ENCODE results near the gene CCL18. TPM values are rescaled to one million over a fixed set of nuclear protein-coding genes. Genes with fewer than 3 reads are reported as not detected.

Gene CCL18
- total RNA-seq, 1 experiment from 2014 or later, result not detected

- H4K5ac ChIP-seq (ENCODE audit: insufficient read length, low read depth, low read length), result no peak overlapping the region
- H3K27ac Mint-ChIP-seq, result no peak overlapping the region
- no peak overlapping the region for H3K4ac ChIP-seq (ENCODE audit: low read depth, low read length)
- H3K27me3 ChIP-seq (ENCODE audit: insufficient read depth, low read length), result no peaks in the 10 kb centered on the region
- H2BK15ac ChIP-seq (ENCODE audit: low read depth, low read length), result no peak overlapping the region
- no peak overlapping the region for H2BK20ac ChIP-seq (ENCODE audit: low read depth, low read length, poor library complexity, severe bottlenecking)
- no peaks in the 10 kb centered on the region for H4K20me1 ChIP-seq (ENCODE audit: control insufficient read depth, insufficient read depth, insufficient read length)
- peaks cover 9 to 12% of the 10 kb centered on the region in 2 experiments; a peak in 4 of 5 replicates for H3K9me3 Mint-ChIP-seq
- H3K4me3 Mint-ChIP-seq, result no peak overlapping the region
- DNase-seq, result no peak
- no peak overlapping the region for H3K56ac ChIP-seq (ENCODE audit: insufficient read length, low read depth, low read length)
- no peak overlapping the region for H3T11ph ChIP-seq (ENCODE audit: low read length)
- H3K23ac ChIP-seq (ENCODE audit: insufficient read length, low read depth, low read length), result no peak overlapping the region
- no peak overlapping the region for H3K18ac ChIP-seq (ENCODE audit: insufficient read length, low read depth, low read length)
- no peak overlapping the region for H2AK5ac ChIP-seq (ENCODE audit: insufficient read length, low read length)
- no peak overlapping the region for H3K27ac ChIP-seq (ENCODE audit: insufficient read length, low read depth, low read length)
- no peaks in the 10 kb centered on the region for H3K79me2 ChIP-seq (ENCODE audit: insufficient read depth, low read length)
- H3K4me1 ChIP-seq (ENCODE audit: insufficient read depth, low read length), result no peaks in the 10 kb centered on the region
- no peak overlapping the region for H3K9ac ChIP-seq (ENCODE audit: extremely low read depth, insufficient read length, low read length)
- no peaks in the 10 kb centered on the region for H3K23me2 ChIP-seq (ENCODE audit: insufficient read length, low read depth, low read length, poor library complexity, severe bottlenecking)
- no CpG with 5 or more reads among the region's 2 CpGs for WGBS (ENCODE audit: extremely low coverage, insufficient read length, low lambda C conversion rate)
- no peak overlapping the region for H2BK12ac ChIP-seq (ENCODE audit: insufficient read length, low read depth, low read length)
- no peak overlapping the region for H2BK120ac ChIP-seq (ENCODE audit: low read depth, low read length, poor library complexity, severe bottlenecking)
- no peak overlapping the region for H3K4me2 ChIP-seq (ENCODE audit: insufficient read depth, insufficient read length, low read length)
- 0 out of 7 replicates have a peak, but pooled peaks cover 0 to 5% (median 0%) of the 10 kb centered on the region in 3 experiments for H3K36me3 Mint-ChIP-seq (ENCODE audit: insufficient read depth in 1 of 3, low read depth in 3 of 3)
- TF ChIP-seq CTCF (conservative IDR thresholded peaks at IDR 0.05), result no peak
- no peaks in the 10 kb centered on the region for H3K9me3 ChIP-seq (ENCODE audit: control insufficient read depth, low read depth, low read length)
- no peaks in the 10 kb centered on the region for H3K79me1 ChIP-seq (ENCODE audit: insufficient read depth, low read depth, low read length, poor library complexity, severe bottlenecking)
- no peak overlapping the region for H3K14ac ChIP-seq (ENCODE audit: insufficient read depth, low read length)
- H2BK5ac ChIP-seq (ENCODE audit: insufficient read length, low read length), result no peak overlapping the region
- H3K4me1 Mint-ChIP-seq, result no peaks in the 10 kb centered on the region
- peaks cover 36% of the 10 kb centered on the region for H3K27me3 Mint-ChIP-seq (ENCODE audit: low read depth)
- H4K8ac ChIP-seq (replicated peaks; ENCODE audit: insufficient read length, low read depth, low read length), result no peak overlapping the region
- no peak overlapping the region for H4K91ac ChIP-seq (ENCODE audit: insufficient read length, low read depth, low read length)
- no peak overlapping the region for H2AFZ ChIP-seq (ENCODE audit: low read length)
These were observed 44.6 kb upstream of the CCL18 start for GRCh38 chr17:36019423-36019822.
